ENCODE results near the gene CNOT11.

DNA sequence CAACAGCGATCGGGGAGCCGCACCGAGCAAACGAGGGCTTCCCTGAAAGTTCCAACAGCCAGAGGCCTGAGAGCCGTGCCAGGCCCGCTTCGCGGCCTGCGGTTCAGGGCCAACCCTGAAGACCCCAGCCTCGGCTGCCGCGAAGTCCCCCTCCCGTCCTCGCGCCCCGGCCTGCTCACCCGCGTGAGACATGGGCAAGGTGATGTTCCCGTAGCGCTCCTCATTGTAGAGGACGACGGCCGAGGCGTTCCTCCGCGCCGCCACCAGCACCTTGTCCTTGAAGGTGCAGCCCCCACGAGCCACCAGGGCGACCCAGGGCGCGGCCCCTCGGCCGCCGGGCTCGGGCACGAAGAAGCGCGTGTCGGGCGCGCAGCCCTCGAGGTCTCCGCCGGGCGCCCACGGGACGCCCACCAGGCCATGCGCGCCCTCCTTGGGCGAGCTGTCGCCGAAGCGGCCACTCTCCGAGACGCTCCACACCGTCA is 55.3 kb downstream of the CNOT11 start:
- TF ChIP-seq CTCF (conservative IDR thresholded peaks at IDR 0.05) (no peak), ZFX (IDR thresholded peaks at IDR 0.05) (no peak; the same call in none of the 2 replicates)
